Gastrocnemius medialis (tissue), 4 donors: ENCODE data around the gene LEAP2.

ENCODE experiments used
- POLR2A ChIP-seq, 2 donors: fragments of 450-650 bp; IDR thresholded peaks; one replicate each; pipeline ENCODE4 v1.6.1; 2017; ENCODE audit warnings: antibody characterized with exemption in 2 of 2, mild to moderate bottlenecking in 2 of 2, moderate library complexity in 2 of 2
- TF ChIP-seq, protein P1 (sequence below), 5 experiments: fragments of 450-650 bp in 3 of 5; fragments of 200-600 bp in 2 of 5; sonication (generic) in 2 of 5; IDR thresholded peaks in 4 of 5; conservative IDR thresholded peaks in 1 of 5; 1 replicate in 4 of 5; 2 replicates in 1 of 5; pipeline ENCODE4 v1.5.1; 2016 to 2019; ENCODE audit warnings: antibody characterized with exemption in 5 of 5, mild to moderate bottlenecking in 3 of 5, moderate library complexity in 3 of 5

DNA sequence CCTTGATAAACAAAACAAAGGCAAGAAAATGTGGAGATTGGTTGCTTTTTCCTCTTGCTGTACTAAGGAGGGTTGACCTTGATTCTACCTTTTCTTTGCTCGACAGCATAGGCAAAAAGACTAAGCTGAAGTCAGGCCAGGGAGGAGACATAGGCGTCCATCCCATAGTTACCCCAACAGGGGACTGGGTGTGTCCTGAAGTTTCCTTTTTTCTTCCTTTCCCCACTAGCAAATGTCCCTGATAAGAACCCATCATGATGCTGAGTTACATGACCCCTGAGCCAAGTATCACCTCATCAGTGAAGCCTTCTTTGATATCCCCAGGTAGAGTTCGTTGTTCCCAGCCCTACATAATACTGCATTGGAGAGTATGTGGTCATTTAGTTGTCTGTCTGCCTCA, 33.2 kb upstream of the LEAP2 start:
- TF ChIP-seq, protein P1, sequence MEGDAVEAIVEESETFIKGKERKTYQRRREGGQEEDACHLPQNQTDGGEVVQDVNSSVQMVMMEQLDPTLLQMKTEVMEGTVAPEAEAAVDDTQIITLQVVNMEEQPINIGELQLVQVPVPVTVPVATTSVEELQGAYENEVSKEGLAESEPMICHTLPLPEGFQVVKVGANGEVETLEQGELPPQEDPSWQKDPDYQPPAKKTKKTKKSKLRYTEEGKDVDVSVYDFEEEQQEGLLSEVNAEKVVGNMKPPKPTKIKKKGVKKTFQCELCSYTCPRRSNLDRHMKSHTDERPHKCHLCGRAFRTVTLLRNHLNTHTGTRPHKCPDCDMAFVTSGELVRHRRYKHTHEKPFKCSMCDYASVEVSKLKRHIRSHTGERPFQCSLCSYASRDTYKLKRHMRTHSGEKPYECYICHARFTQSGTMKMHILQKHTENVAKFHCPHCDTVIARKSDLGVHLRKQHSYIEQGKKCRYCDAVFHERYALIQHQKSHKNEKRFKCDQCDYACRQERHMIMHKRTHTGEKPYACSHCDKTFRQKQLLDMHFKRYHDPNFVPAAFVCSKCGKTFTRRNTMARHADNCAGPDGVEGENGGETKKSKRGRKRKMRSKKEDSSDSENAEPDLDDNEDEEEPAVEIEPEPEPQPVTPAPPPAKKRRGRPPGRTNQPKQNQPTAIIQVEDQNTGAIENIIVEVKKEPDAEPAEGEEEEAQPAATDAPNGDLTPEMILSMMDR (IDR thresholded peaks at IDR 0.05 in 4 of 5, conservative IDR thresholded peaks at IDR 0.05 in 1 of 5) = no peak
- no peak for TF ChIP-seq POLR2A (IDR thresholded peaks at IDR 0.05)
